HepG2 (cell line): Measurements from ENCODE around the gene FAM217B.

Experiments used
- ETS1 ChIP-seq: sonication (generic); formaldehyde crosslinking; IDR thresholded peaks from 2 replicates; pipeline ENCODE4 v1.4.0; 2020; ENCODE audit warnings: missing genetic modification reagents
- ZFP37 ChIP-seq: sonication (generic); formaldehyde crosslinking; IDR thresholded peaks from 2 replicates; pipeline ENCODE4 v1.4.0; 2020; ENCODE audit warnings: missing genetic modification reagents, borderline replicate concordance
- ZNF275 ChIP-seq: sonication (generic); formaldehyde crosslinking; IDR thresholded peaks from 2 replicates; pipeline ENCODE4 v1.8.0; 2022; ENCODE audit warnings: missing genetic modification reagents, mild to moderate bottlenecking, inconsistent platforms, borderline replicate concordance

GRCh38 chr20:59972037-59972801 lies 32.0 kb downstream of the FAM217B start:
- TF ChIP-seq ETS1 (CRISPR knock-in tag) (no peak), ZFP37 (CRISPR knock-in tag) (no peak), ZNF275 (CRISPR knock-in tag) (no peak)
